ENCODE data around the gene KLHDC7A.

- TF ChIP-seq, protein P1, sequence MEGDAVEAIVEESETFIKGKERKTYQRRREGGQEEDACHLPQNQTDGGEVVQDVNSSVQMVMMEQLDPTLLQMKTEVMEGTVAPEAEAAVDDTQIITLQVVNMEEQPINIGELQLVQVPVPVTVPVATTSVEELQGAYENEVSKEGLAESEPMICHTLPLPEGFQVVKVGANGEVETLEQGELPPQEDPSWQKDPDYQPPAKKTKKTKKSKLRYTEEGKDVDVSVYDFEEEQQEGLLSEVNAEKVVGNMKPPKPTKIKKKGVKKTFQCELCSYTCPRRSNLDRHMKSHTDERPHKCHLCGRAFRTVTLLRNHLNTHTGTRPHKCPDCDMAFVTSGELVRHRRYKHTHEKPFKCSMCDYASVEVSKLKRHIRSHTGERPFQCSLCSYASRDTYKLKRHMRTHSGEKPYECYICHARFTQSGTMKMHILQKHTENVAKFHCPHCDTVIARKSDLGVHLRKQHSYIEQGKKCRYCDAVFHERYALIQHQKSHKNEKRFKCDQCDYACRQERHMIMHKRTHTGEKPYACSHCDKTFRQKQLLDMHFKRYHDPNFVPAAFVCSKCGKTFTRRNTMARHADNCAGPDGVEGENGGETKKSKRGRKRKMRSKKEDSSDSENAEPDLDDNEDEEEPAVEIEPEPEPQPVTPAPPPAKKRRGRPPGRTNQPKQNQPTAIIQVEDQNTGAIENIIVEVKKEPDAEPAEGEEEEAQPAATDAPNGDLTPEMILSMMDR (conservative IDR thresholded peaks at IDR 0.05 in 1 of 2, IDR thresholded peaks at IDR 0.05 in 1 of 2; ENCODE audit: extremely low read depth in 1 of 2, insufficient read depth in 1 of 2, low read depth in 1 of 2, low read length in 2 of 2) = no peak
- TF ChIP-seq EZH2 (IDR thresholded peaks at IDR 0.05; ENCODE audit: borderline replicate concordance, low read length) = no peak
These were observed 31.8 kb upstream of the KLHDC7A start for GRCh38 chr1:18448889-18449288.
